Thyroid gland (tissue), 4 donors: Measurements from ENCODE around the gene OR10A7.

Experiments
- CTCF ChIP-seq, 6 experiments: fragments of 200-600 bp in 3 of 6; fragments of 450-650 bp in 3 of 6; sonication (generic) in 3 of 6; IDR thresholded peaks; one replicate each; pipeline ENCODE4 v1.5.1; 2016 to 2019; ENCODE audit warnings: antibody characterized with exemption in 6 of 6, mild to moderate bottlenecking in 2 of 6, inconsistent platforms in 1 of 6, moderate library complexity in 1 of 6
- POLR2A ChIP-seq, 2 donors: fragments of 450-650 bp; IDR thresholded peaks; one replicate each; pipeline ENCODE4 v1.6.1; 2017; ENCODE audit warnings: antibody characterized with exemption in 2 of 2, mild to moderate bottlenecking in 2 of 2, moderate library complexity in 1 of 2

GRCh38 chr12:55220725-55221124 lies at the start of gene OR10A7:
- TF ChIP-seq CTCF (IDR thresholded peaks at IDR 0.05) (no peak), POLR2A (IDR thresholded peaks at IDR 0.05) (no peak)
